ENCODE data around the gene ZNF808.
"Not testable (repeated sequence)": the region's sequence is repeated elsewhere in the genome, so short reads cannot be mapped to it uniquely, and the experiment has no call there.

Gene ZNF808

DNA sequence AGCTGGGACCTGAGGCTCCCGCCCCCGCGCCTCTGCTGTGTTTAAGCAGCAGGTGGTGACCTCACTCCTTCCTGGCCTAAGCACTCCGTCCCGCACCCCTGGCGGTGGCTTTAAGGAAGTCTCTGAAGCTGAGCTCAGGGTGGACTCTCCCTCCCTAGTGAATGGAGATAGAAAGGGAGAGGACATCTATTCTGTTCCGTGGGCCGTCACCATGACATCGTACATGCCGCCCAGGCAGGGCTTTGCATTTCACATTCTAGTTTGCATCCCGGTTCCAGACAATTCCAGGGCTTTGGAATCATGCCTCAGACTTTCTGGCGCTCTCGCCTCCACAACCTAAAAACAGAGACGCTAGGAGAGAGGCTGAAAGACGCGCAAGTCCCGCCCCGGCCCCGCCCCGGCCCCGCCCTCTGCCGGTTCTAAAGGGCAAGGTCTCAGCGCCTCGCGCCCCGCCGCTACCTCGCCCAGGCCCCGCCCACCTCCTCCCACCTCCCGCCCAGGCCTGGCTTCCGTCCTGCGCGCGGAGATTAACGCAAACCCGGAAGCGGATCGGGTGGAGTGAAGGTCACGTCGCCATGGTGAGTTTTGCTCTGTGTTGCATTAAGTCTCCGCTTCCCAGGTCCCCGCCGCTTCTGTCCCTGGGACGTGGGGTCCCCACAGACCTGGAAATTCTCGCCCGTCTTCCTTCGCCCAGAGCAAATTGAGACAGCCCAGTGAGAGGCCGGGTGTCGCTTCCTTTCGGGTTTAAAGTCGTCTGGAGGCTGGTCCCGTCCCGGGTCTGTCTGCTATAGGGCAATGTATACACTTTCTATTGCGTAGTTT is at the start of gene ZNF808:
Gene ZNF808 (plus strand): TSS at position 535 of the 822 bp plus-strand sequence. CDS start 15,617 bp downstream, outside the sequence.
- H3K27me3 ChIP-seq (ENCODE audit: insufficient read depth, low read length) = no peaks in the 10 kb centered on the region
- peak within 1 kb of the TSS; percentile 99 for H3K4me3 ChIP-seq (ENCODE audit: low read length)
- no peaks in the 10 kb centered on the region for H3K9me3 ChIP-seq (ENCODE audit: insufficient read depth, low read depth, low read length)
- no peaks in the 10 kb centered on the region for H3K36me3 ChIP-seq (ENCODE audit: insufficient read depth, low read depth, low read length)
- H3K9ac ChIP-seq (ENCODE audit: low read depth, low read length) = peak within 1 kb of the TSS; percentile 92
- no peak within 1 kb of the TSS for H3K27ac ChIP-seq (ENCODE audit: low read length)
- no peaks in the 10 kb centered on the region; the same call in 1 of the 2 replicates for H3K4me1 ChIP-seq (ENCODE audit: insufficient read depth, low read length)

DNA sequence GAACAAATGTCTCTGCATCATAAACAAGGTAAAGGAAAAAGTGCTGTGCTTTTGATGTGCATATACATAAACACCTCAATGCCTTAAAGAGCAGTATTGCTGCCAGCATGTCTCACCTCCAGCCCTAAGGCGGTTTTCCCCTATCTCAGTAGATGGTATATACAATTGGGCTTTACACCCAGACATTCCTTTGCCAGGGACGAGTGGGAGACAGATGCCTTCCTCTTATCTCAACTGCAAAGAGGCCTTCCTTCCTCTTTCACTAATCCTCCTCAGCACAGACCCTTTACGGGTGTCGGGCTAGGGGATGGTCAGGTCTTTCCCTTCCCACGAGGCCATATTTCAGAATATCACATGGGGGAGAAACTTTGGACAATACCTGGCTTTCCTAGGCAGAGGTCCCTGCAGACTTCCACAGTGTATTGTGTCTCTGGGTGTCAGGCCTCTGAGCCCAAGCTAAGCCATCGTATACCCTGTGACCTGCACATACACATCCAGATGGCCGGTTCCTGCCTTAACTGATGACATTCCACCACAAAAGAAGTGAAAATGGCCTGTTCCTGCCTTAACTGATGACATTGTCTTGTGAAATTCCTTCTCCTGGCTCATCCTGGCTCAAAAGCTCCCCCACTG is 43.2 kb upstream of the ZNF808 start:
- not testable (repeated sequence) for H3K36me3 ChIP-seq (ENCODE audit: insufficient read depth, low read depth, low read length); H3K27ac ChIP-seq (ENCODE audit: low read length); H3K4me3 ChIP-seq (ENCODE audit: low read length)

DNA sequence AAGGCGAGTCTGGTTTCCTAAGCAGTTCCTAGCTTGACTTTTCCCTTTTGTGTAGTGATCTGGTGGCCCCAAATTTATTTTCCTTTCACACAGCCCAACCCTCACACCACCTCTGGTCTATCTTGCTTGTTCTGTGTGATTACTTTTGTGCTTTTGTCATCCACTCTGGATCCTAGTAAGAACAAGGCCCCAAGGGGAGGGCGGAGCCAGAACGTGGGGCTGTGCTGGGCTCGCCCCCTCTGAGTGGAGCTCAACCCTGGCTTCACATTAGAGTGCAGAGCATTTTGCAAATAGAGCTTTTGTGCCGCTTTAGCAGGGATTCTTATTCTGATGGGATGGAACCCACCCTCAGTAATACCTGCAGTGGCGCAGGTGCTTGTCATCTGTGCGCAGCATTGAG is 42.4 kb upstream of the ZNF808 start:
- Histone ChIP-seq H3K9me3 (ENCODE audit: insufficient read depth, low read depth, low read length) (peaks cover 28% of the 10 kb centered on the region), H3K9ac (ENCODE audit: low read depth, low read length) (peak overlapping the region; percentile 21; the same call in 1 of the 2 replicates)
- not testable (repeated sequence) for H3K4me1 ChIP-seq (ENCODE audit: insufficient read depth, low read length); H3K4me3 ChIP-seq (ENCODE audit: low read length); H3K27me3 ChIP-seq (ENCODE audit: insufficient read depth, low read length); H3K36me3 ChIP-seq (ENCODE audit: insufficient read depth, low read depth, low read length); H3K27ac ChIP-seq (ENCODE audit: low read length)

More for the DNA sequence above, 43.2 kb upstream of the ZNF808 start:
- not testable (repeated sequence) for H3K27me3 ChIP-seq (ENCODE audit: insufficient read depth, low read length); H3K9ac ChIP-seq (ENCODE audit: low read depth, low read length); H3K4me1 ChIP-seq (ENCODE audit: insufficient read depth, low read length)
- H3K9me3 ChIP-seq (ENCODE audit: insufficient read depth, low read depth, low read length) = peaks cover 34% of the 10 kb centered on the region

DNA sequence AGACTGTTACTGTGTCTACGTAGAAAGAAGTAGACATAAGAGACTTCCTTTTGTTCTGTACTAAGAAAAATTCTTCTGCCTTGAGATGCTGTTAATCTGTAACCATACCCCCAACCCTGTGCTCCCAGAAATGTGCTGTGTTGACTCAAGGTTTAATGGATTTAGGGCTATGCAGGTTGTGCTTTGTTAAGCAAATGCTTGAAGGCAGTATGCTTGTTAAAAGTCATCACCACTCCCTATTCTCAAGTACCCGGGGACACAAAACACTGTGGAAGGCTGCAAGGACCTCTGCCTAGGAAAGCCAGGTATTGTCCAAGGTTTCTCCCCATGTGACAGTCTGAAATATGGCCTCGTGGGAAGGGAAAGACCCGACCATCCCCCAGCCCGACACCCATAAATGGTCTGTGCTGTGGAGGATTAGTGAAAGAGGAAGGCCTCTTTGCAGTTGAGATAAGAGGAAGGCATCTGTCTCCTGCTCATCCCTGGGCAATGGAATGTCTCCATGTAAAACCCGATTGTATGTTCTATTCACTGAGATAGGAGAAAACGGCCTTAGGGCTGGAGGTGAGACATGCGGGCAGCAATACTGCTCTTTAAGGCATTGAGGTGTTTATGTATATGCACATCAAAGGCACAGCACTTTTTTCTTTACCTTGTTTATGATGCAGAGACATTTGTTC is 41.8 kb upstream of the ZNF808 start:
- peaks cover 23% of the 10 kb centered on the region for H3K9me3 ChIP-seq (ENCODE audit: insufficient read depth, low read depth, low read length)
- H3K27ac ChIP-seq (ENCODE audit: low read length); H3K9ac ChIP-seq (ENCODE audit: low read depth, low read length); H3K4me1 ChIP-seq (ENCODE audit: insufficient read depth, low read length); H3K36me3 ChIP-seq (ENCODE audit: insufficient read depth, low read depth, low read length); H3K4me3 ChIP-seq (ENCODE audit: low read length); H3K27me3 ChIP-seq (ENCODE audit: insufficient read depth, low read length): not testable (repeated sequence)

DNA sequence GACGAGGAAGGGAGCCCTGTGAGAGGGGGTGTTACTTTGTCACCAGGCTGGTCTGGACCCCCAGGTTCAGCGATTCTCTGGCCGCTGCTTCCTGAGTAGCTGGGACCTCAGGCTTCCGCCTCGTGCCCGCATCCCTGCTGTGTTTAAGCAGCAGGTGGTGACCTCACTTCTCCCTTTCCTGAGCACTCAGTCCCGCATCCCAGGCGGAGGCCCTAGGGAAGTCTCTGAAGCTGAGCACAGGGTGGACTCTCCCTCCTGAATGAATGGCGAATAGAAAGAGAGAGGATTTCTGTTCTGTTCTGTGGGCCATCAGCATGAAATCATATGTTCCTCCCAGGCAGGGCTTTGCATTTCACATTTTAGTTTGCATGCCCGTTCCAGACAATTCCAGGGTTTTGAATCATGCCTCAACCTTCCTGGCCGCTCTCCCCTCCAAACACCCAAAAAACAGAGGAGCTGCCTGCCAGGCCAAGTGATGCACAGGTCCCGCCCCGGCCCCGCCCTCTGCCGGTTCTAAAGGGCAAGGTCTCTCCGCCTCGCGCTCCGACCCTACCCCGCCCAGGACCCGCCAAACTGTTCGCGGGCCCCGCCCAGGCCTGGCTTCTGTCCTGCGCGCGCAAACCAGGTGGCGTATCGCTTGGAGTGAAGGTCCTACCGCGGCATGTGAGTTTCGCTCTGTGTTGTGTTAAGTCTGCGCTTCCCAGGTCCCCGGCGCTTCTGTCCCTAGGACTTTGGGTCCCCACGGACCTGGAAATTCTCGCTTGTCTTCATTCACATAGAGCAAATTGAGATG is 35.1 kb upstream of the ZNF808 start:
- Histone ChIP-seq H3K4me1 (ENCODE audit: insufficient read depth, low read length) (no peaks in the 10 kb centered on the region), H3K9ac (ENCODE audit: low read depth, low read length) (peak overlapping the region; percentile 68; the same call in 1 of the 2 replicates), H3K4me3 (ENCODE audit: low read length) (peak overlapping the region; percentile 83), H3K36me3 (ENCODE audit: insufficient read depth, low read depth, low read length) (no peaks in the 10 kb centered on the region), H3K9me3 (ENCODE audit: insufficient read depth, low read depth, low read length) (no peaks in the 10 kb centered on the region), H3K27me3 (ENCODE audit: insufficient read depth, low read length) (peaks cover 22% of the 10 kb centered on the region), H3K27ac (ENCODE audit: low read length) (no peak overlapping the region)

DNA sequence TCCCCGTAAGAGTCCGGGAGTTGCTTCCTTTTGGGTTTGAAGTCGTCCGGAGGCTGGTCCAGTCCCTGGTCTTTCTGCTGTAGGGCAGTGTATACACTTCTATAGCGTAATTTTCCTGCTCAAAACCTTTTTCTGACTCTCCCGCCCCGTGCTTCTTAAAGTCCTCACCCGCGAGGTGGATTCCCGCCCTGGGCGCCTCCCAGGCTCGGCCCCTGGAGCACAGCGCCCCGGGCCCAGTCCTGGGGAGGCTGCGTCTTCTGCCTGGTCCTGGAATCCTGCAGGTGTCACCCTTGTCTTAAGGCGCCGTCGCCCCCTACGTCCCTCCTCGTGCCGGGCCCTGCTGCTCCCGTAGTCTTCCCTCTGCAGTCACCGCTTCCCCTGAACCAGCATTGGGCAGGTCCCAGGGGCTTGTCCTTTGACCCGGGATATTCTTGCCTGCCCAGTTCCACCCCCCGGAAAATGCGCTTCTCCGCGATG is 34.4 kb upstream of the ZNF808 start:
- H3K9ac ChIP-seq (ENCODE audit: low read depth, low read length) = peak overlapping the region; percentile 68; the same call in 1 of the 2 replicates
- no peaks in the 10 kb centered on the region for H3K4me1 ChIP-seq (ENCODE audit: insufficient read depth, low read length)
- no peaks in the 10 kb centered on the region for H3K36me3 ChIP-seq (ENCODE audit: insufficient read depth, low read depth, low read length)
- H3K27me3 ChIP-seq (ENCODE audit: insufficient read depth, low read length) = peaks cover 28% of the 10 kb centered on the region
- no peaks in the 10 kb centered on the region for H3K9me3 ChIP-seq (ENCODE audit: insufficient read depth, low read depth, low read length)
- no peak overlapping the region for H3K27ac ChIP-seq (ENCODE audit: low read length)
- H3K4me3 ChIP-seq (ENCODE audit: low read length) = peak overlapping the region; percentile 83

DNA sequence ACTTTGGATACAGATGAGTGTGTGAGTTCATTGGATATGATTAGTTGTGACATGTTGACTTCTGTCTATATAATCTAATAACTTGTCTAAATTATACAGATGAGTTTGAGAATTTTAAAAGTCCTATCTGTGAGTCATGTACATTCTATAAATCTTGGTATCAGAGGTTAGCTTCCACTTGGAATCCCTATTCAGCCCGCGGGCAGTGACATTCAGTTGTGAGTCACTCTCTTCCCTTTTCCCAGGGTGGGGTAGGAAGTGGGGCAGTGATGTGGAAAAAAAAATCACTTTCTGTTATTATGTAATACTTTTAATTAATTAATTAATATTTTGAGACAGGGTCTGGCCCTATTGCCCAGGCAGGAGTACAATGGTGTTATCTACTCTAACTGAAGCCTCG is 33.0 kb upstream of the ZNF808 start:
- peaks cover 43% of the 10 kb centered on the region for H3K27me3 ChIP-seq (ENCODE audit: insufficient read depth, low read length)
- H3K4me3 ChIP-seq (ENCODE audit: low read length) = no peak overlapping the region

DNA sequence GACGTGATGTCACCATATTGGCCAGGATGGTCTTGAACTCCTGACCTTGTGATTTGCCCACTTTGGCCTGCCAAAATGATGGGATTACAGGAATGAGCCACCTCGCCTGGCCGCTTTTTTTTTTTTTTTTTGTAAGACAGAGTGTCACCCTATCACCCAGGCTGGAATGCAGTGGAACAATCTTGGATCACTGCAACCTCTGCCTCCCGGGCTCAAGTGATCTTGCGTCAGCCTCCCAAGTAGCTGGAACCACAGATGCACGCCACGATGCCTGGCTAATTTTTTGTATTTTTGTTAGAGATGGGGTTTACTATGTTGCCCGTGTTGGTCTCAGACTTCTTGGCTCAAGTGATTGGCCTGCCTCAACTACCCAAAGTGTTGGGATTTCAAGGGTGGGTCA is 28.9 kb upstream of the ZNF808 start:
- H3K27ac ChIP-seq (ENCODE audit: low read length) = no peak overlapping the region
- no peak overlapping the region for H3K9ac ChIP-seq (ENCODE audit: low read depth, low read length)
- H3K36me3 ChIP-seq (ENCODE audit: insufficient read depth, low read depth, low read length) = no peaks in the 10 kb centered on the region
- no peaks in the 10 kb centered on the region; the same call in 1 of the 2 replicates for H3K4me1 ChIP-seq (ENCODE audit: insufficient read depth, low read length)
- peaks cover 71% of the 10 kb centered on the region for H3K27me3 ChIP-seq (ENCODE audit: insufficient read depth, low read length)
- H3K4me3 ChIP-seq (ENCODE audit: low read length) = no peak overlapping the region
- H3K9me3 ChIP-seq (ENCODE audit: insufficient read depth, low read depth, low read length) = no peaks in the 10 kb centered on the region

More for the DNA sequence above, 33.0 kb upstream of the ZNF808 start:
- H3K27ac ChIP-seq (ENCODE audit: low read length) = no peak overlapping the region
- H3K4me1 ChIP-seq (ENCODE audit: insufficient read depth, low read length) = no peaks in the 10 kb centered on the region
- H3K9me3 ChIP-seq (ENCODE audit: insufficient read depth, low read depth, low read length) = no peaks in the 10 kb centered on the region
- no peaks in the 10 kb centered on the region for H3K36me3 ChIP-seq (ENCODE audit: insufficient read depth, low read depth, low read length)
- H3K9ac ChIP-seq (ENCODE audit: low read depth, low read length) = no peak overlapping the region

DNA sequence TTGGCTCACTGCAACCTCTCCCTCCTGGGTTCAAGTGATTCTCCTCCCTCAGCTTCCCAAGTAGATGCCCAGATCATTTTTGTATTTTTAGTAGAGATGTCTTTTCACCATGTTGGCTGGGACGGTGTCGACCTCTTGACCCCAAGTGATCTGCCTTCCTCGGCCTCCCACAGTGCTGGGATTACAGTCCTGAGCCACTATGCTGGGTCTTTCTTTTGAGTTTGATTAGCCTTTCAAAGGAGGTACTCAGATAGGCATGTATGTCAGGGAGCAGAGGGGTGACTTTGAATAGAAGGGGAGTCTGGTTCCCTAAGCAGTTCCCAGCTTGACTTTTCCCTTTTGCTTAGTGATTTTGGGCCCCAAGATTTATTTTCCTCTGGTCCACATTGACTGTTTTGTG is 27.0 kb upstream of the ZNF808 start:
- H3K4me3 ChIP-seq (ENCODE audit: low read length); H3K36me3 ChIP-seq (ENCODE audit: insufficient read depth, low read depth, low read length); H3K9me3 ChIP-seq (ENCODE audit: insufficient read depth, low read depth, low read length); H3K27ac ChIP-seq (ENCODE audit: low read length); H3K4me1 ChIP-seq (ENCODE audit: insufficient read depth, low read length); H3K9ac ChIP-seq (ENCODE audit: low read depth, low read length): not testable (repeated sequence)
- H3K27me3 ChIP-seq (ENCODE audit: insufficient read depth, low read length) = peaks cover 62% of the 10 kb centered on the region

DNA sequence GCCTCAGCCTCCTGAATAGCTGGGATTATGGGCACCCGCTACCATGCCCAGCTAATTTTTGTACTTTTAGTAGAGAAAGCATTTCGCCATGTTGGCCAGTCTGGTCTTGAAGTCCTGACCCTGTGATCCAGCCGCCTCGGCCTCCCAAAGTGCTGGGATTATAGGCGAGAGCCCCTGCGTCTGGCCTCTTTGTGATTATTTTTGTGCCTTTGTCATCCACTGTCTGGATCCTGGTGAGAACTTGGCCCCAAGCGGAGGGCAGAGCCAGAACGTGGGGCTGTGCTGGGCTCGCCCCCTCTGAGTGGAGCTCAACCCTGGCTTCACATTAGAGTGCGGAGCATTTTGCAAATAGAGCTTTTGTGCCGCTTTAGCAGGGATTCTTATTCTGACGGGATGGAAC is 26.5 kb upstream of the ZNF808 start:
- H3K4me1 ChIP-seq (ENCODE audit: insufficient read depth, low read length); H3K9ac ChIP-seq (ENCODE audit: low read depth, low read length); H3K27ac ChIP-seq (ENCODE audit: low read length); H3K4me3 ChIP-seq (ENCODE audit: low read length); H3K36me3 ChIP-seq (ENCODE audit: insufficient read depth, low read depth, low read length); H3K9me3 ChIP-seq (ENCODE audit: insufficient read depth, low read depth, low read length): not testable (repeated sequence)
- H3K27me3 ChIP-seq (ENCODE audit: insufficient read depth, low read length) = peaks cover 62% of the 10 kb centered on the region

DNA sequence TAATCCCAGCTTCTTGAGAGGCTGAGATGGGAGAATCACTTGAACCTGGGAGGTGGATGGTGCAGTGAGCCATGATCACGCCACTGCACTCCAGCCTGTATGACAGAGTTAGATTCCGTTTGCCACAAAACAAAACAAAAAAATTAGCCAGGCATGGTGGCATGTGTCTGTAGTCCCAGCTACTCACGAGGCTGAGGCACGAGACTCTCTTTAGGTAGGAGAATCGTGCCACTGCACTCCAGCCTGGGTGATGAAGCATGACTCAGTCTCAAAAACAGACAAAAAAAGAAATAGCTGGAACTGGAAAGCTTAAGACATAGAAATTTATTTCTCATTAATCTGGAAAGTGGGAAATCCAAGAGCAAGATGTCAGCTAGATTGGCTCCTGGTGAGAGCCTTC is 20.2 kb upstream of the ZNF808 start:
- H3K36me3 ChIP-seq (ENCODE audit: insufficient read depth, low read depth, low read length) = peaks cover 5% of the 10 kb centered on the region; the same call in 1 of the 2 replicates
- no peak overlapping the region for H3K27ac ChIP-seq (ENCODE audit: low read length)
- no peak overlapping the region for H3K9ac ChIP-seq (ENCODE audit: low read depth, low read length)
- no peak overlapping the region for H3K4me3 ChIP-seq (ENCODE audit: low read length)
- H3K9me3 ChIP-seq (ENCODE audit: insufficient read depth, low read depth, low read length) = no peaks in the 10 kb centered on the region
- peaks cover 13% of the 10 kb centered on the region for H3K27me3 ChIP-seq (ENCODE audit: insufficient read depth, low read length)
- no peaks in the 10 kb centered on the region for H3K4me1 ChIP-seq (ENCODE audit: insufficient read depth, low read length)
